ENCODE results near the gene NEXN.
"Not testable (repeated sequence)": the region's sequence is repeated elsewhere in the genome, so short reads cannot be mapped to it uniquely, and the experiment has no call there.

The NEXN gene

GRCh38 chr1:77966291-77966690 is 77.9 kb downstream of the NEXN start:
- no peak for DNase-seq (ENCODE audit: low read depth)

GRCh38 chr1:77970192-77970591 is 81.8 kb downstream of the NEXN start:
- no peak for DNase-seq (ENCODE audit: low read depth)

GRCh38 chr1:77972080-77972479 is 83.7 kb downstream of the NEXN start:
- no peak for DNase-seq (ENCODE audit: low read depth)

- peak; percentile 21 for DNase-seq (ENCODE audit: low read depth)
Measured at GRCh38 chr1:77975386-77975785, 87.0 kb downstream of the NEXN start.

- no peak for DNase-seq (ENCODE audit: low read depth)
Measured at GRCh38 chr1:77975907-77976306, 87.5 kb downstream of the NEXN start.

GRCh38 chr1:77976433-77977076 is 88.1 kb downstream of the NEXN start:
- DNase-seq (ENCODE audit: low read depth), result no peak

GRCh38 chr1:77977989-77978292 is 89.5 kb downstream of the NEXN start:
- DNase-seq (ENCODE audit: low read depth), result no peak

GRCh38 chr1:77978293-77978968 is 90.0 kb downstream of the NEXN start:
- DNase-seq (ENCODE audit: low read depth), result peak; percentile 75

GRCh38 chr1:77978969-77979876 is 90.8 kb downstream of the NEXN start, which contains the start of gene FUBP1:
FUBP1 (minus strand) TSS chr1:77979072; CDS start chr1:77979004, 68 bp downstream.
- DNase-seq (ENCODE audit: low read depth), result peak; percentile 92

GRCh38 chr1:77983352-77983996 is 95.0 kb downstream of the NEXN start:
- not testable (repeated sequence) for DNase-seq (ENCODE audit: low read depth)

GRCh38 chr1:77983997-77984355 is 95.6 kb downstream of the NEXN start:
- DNase-seq (ENCODE audit: low read depth), result no peak

- DNase-seq (ENCODE audit: low read depth), result no peak
Measured at GRCh38 chr1:77984629-77985028, 96.2 kb downstream of the NEXN start.

GRCh38 chr1:77986810-77987209 is 98.4 kb downstream of the NEXN start:
- DNase-seq (ENCODE audit: low read depth), result no peak

- DNase-seq (ENCODE audit: low read depth), result no peak
Measured at GRCh38 chr1:77987919-77988318, 99.5 kb downstream of the NEXN start.

GRCh38 chr1:77989744-77990143 is 101.3 kb downstream of the NEXN start:
- DNase-seq (ENCODE audit: low read depth), result no peak

- no peak for DNase-seq (ENCODE audit: low read depth)
Measured at GRCh38 chr1:77990629-77991204, 102.3 kb downstream of the NEXN start.

- DNase-seq (ENCODE audit: low read depth), result no peak
Measured at GRCh38 chr1:77991638-77992037, 103.2 kb downstream of the NEXN start.
